ENCODE measurements around the gene POLR3A. TPM values are rescaled to one million over a fixed set of nuclear protein-coding genes. Genes with fewer than 3 reads are reported as not detected.

POLR3A gene
- total RNA-seq, 1 donor, result 11.9 TPM

- Histone ChIP-seq H4K20me1 (ENCODE audit: insufficient read depth, low read length) (no peaks in the 10 kb centered on the region), H3K4me1 (ENCODE audit: insufficient read depth, low read length) (no peaks in the 10 kb centered on the region), H2AFZ (ENCODE audit: low read length) (no peak overlapping the region), H3K9me3 (ENCODE audit: low read depth, low read length) (no peaks in the 10 kb centered on the region), H3K27ac (ENCODE audit: low read depth, low read length) (no peak overlapping the region), H3K79me2 (ENCODE audit: insufficient read depth, low read length) (no peaks in the 10 kb centered on the region), H3K4me3 (ENCODE audit: insufficient read depth, low read length) (no peak overlapping the region), H3K36me3 (ENCODE audit: insufficient read depth, low read length) (peaks cover 67% of the 10 kb centered on the region), H3K27me3 (ENCODE audit: insufficient read depth, low read length) (no peaks in the 10 kb centered on the region), H3K4me2 (ENCODE audit: insufficient read depth, low read length) (no peak overlapping the region)
- no peak for TF ChIP-seq CTCF (IDR thresholded peaks at IDR 0.05; ENCODE audit: extremely low read depth, low read depth, low read length)
- no peak for DNase-seq (ENCODE audit: insufficient read length, low spot score, missing footprints)
Observed at GRCh38 chr10:77977934-77978333, 51.4 kb downstream of the POLR3A start.

GRCh38 chr10:77977016-77977415 lies 52.3 kb downstream of the POLR3A start:
- Histone ChIP-seq H3K4me1 (ENCODE audit: insufficient read depth, low read length) (no peaks in the 10 kb centered on the region), H3K9me3 (ENCODE audit: low read depth, low read length) (no peaks in the 10 kb centered on the region), H3K4me2 (ENCODE audit: insufficient read depth, low read length) (no peak overlapping the region), H3K36me3 (ENCODE audit: insufficient read depth, low read length) (peaks cover 58% of the 10 kb centered on the region), H2AFZ (ENCODE audit: low read length) (no peak overlapping the region), H3K4me3 (ENCODE audit: insufficient read depth, low read length) (no peak overlapping the region), H4K20me1 (ENCODE audit: insufficient read depth, low read length) (no peaks in the 10 kb centered on the region), H3K27ac (ENCODE audit: low read depth, low read length) (no peak overlapping the region), H3K79me2 (ENCODE audit: insufficient read depth, low read length) (no peaks in the 10 kb centered on the region), H3K27me3 (ENCODE audit: insufficient read depth, low read length) (no peaks in the 10 kb centered on the region)
- TF ChIP-seq CTCF (IDR thresholded peaks at IDR 0.05; ENCODE audit: extremely low read depth, low read depth, low read length), result no peak
- DNase-seq (ENCODE audit: insufficient read length, low spot score, missing footprints), result no peak

GRCh38 chr10:77975086-77975666 lies 54.1 kb downstream of the POLR3A start:
- H2AFZ ChIP-seq (ENCODE audit: low read length), result no peak overlapping the region
- H3K9me3 ChIP-seq (ENCODE audit: low read depth, low read length), result no peaks in the 10 kb centered on the region
- no peak overlapping the region for H3K4me3 ChIP-seq (ENCODE audit: insufficient read depth, low read length)
- H3K4me2 ChIP-seq (ENCODE audit: insufficient read depth, low read length), result no peak overlapping the region
- no peaks in the 10 kb centered on the region for H4K20me1 ChIP-seq (ENCODE audit: insufficient read depth, low read length)
- H3K4me1 ChIP-seq (ENCODE audit: insufficient read depth, low read length), result peaks cover 12% of the 10 kb centered on the region
- no peaks in the 10 kb centered on the region for H3K27me3 ChIP-seq (ENCODE audit: insufficient read depth, low read length)
- peaks cover 41% of the 10 kb centered on the region for H3K36me3 ChIP-seq (ENCODE audit: insufficient read depth, low read length)
- no peak overlapping the region for H3K27ac ChIP-seq (ENCODE audit: low read depth, low read length)
- peak; percentile 73 for DNase-seq (ENCODE audit: insufficient read length, low spot score, missing footprints)
- TF ChIP-seq CTCF (IDR thresholded peaks at IDR 0.05; ENCODE audit: extremely low read depth, low read depth, low read length), result no peak
- no peaks in the 10 kb centered on the region for H3K79me2 ChIP-seq (ENCODE audit: insufficient read depth, low read length)

- Histone ChIP-seq H3K9me3 (ENCODE audit: low read depth, low read length) (no peaks in the 10 kb centered on the region), H3K4me3 (ENCODE audit: insufficient read depth, low read length) (no peak overlapping the region), H3K36me3 (ENCODE audit: insufficient read depth, low read length) (peaks cover 35% of the 10 kb centered on the region), H3K27me3 (ENCODE audit: insufficient read depth, low read length) (no peaks in the 10 kb centered on the region), H4K20me1 (ENCODE audit: insufficient read depth, low read length) (no peaks in the 10 kb centered on the region), H2AFZ (ENCODE audit: low read length) (no peak overlapping the region), H3K4me2 (ENCODE audit: insufficient read depth, low read length) (no peak overlapping the region), H3K27ac (ENCODE audit: low read depth, low read length) (no peak overlapping the region), H3K4me1 (ENCODE audit: insufficient read depth, low read length) (peaks cover 12% of the 10 kb centered on the region), H3K79me2 (ENCODE audit: insufficient read depth, low read length) (no peaks in the 10 kb centered on the region)
- peak; percentile 62 for TF ChIP-seq CTCF (IDR thresholded peaks at IDR 0.05; ENCODE audit: extremely low read depth, low read depth, low read length)
- DNase-seq (ENCODE audit: insufficient read length, low spot score, missing footprints), result peak; percentile 70
Observed at GRCh38 chr10:77974396-77975074, 54.8 kb downstream of the POLR3A start.

Measured in osteoblast (primary cell).